GM12892 (cell line): ENCODE measurements around the gene KRTAP19-4.

Experiments
- DNase-seq: peaks from one replicate; pipeline ENCODE4 v3.0.0; 2011; ENCODE audit not compliant: insufficient read length
- FAIRE-seq: peaks from 2 replicates; lab custom pipeline; 2011; peaks lifted over from hg19 to GRCh38; lab: Jason Lieb, UNC
- POLR2A ChIP-seq: IDR thresholded peaks from 2 replicates; pipeline ENCODE4 v1.6.1; 2011; ENCODE audit warnings: low read depth, low read length, control low read depth
- POLR2AphosphoS5 ChIP-seq: IDR thresholded peaks from 2 replicates; pipeline ENCODE4 v1.6.1; 2011; ENCODE audit warnings: low read depth, low read length, control low read depth
- TAF1 ChIP-seq: IDR thresholded peaks from 2 replicates; pipeline ENCODE4 v1.6.1; 2011; ENCODE audit warnings: low read depth, mild to moderate bottlenecking, control low read depth, low read length, borderline replicate concordance

KRTAP19-4 gene

GRCh38 chr21:30468900-30469714 is 27.9 kb downstream of the KRTAP19-4 start:
- no peak for FAIRE-seq
- no peak for DNase-seq
- TF ChIP-seq TAF1: no peak
- TF ChIP-seq POLR2A: no peak
- TF ChIP-seq POLR2AphosphoS5: no peak

- FAIRE-seq (no peak), DNase-seq (no peak)
- no peak for TF ChIP-seq POLR2A
- no peak for TF ChIP-seq TAF1
- no peak for TF ChIP-seq POLR2AphosphoS5
Measured at GRCh38 chr21:30463713-30464112, 33.3 kb downstream of the KRTAP19-4 start.

DNA sequence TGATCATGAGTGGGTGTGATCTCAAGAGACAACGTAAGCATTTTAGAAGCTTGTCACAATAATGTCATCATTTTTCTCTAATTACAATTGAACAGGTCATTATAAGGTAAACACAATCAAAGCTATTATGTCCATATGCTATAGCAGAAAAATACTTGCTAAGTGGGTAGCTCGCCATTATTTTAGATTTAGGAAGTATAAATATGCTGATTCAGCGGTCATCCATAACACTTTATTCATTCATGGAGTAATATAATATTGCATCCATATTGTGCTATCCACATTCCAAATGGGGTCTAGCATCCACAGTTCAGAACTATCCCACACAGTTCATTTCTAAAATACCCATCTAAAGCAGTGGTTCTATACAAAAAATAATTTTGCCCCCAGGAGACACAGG is 48.5 kb downstream of the KRTAP19-4 start:
- FAIRE-seq (no peak), DNase-seq (no peak)
- TF ChIP-seq POLR2AphosphoS5 (no peak), TAF1 (no peak), POLR2A (no peak)

DNA sequence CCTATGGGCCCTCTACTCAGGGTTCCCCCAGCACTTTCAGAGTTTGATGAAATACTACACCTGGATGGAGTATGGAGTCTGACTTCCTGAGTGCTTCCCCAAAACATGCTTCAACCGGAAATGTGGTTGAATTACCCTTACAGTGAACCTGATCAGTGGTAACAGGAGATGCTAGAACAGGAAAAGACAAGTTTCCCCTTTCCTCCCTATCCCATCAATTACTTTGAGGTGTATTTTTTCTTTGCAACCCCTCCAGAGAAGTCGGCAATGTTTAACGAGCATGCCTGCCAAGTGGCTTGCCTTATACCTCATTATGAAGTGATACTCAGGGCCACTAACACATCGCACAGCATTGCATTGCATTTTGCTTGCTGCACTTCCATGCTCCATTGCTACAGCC is 49.9 kb downstream of the KRTAP19-4 start:
- DNase-seq (no peak), FAIRE-seq (no peak)
- no peak for TF ChIP-seq POLR2A
- TF ChIP-seq TAF1: no peak
- TF ChIP-seq POLR2AphosphoS5: no peak
